Hair follicular keratinocyte (primary cell): ENCODE data around the gene TEF. TPM values are rescaled to one million over a fixed set of nuclear protein-coding genes. Genes with fewer than 3 reads are reported as not detected.

Experiments used
- total RNA-seq: library from RNA; depleted of rRNA; stranded (reverse); fragments of >200 nt; gene quantifications from 2 replicates; pipeline ENCODE4 v1.2.3, GENCODE V29; 2015

Gene TEF
- total RNA-seq = 6.1 and 6.4 TPM in 2 replicates

GRCh38 chr22:41381329-41382097 is at the start of gene TEF:
TSS of gene TEF (plus strand) at chr22:41381942. CDS start at chr22:41382045, 103 bp downstream.

GRCh38 chr22:41446639-41447434 is 65.1 kb downstream of the TEF start, which contains the start of gene TOB2:
TSS of gene TOB2 (minus strand) at chr22:41446801. CDS start at chr22:41437345, 9,456 bp downstream.

Other genes starting within 250 kb of the TEF start
- gene L3MBTL2, start 176.6 kb upstream of the TEF start, total RNA-seq = 11.1 and 18.5 TPM in 2 replicates
- 1.9 and 3.5 TPM in 2 replicates for gene CHADL, start 141.0 kb upstream of the TEF start, total RNA-seq
- 112 and 192 TPM in 2 replicates for gene RANGAP1, start 95.8 kb upstream of the TEF start, total RNA-seq
- gene ZC3H7B, start 80.4 kb upstream of the TEF start, total RNA-seq = 36.2 and 50.3 TPM in 2 replicates
- gene TOB2, start 64.9 kb downstream of the TEF start, total RNA-seq = 18.0 TPM in 2 replicates
- gene PHF5A, start 86.8 kb downstream of the TEF start, total RNA-seq = 48.5 and 86.8 TPM in 2 replicates
- 86.4 and 93.8 TPM in 2 replicates for gene ACO2, start 87.2 kb downstream of the TEF start, total RNA-seq
- 10.8 and 21.3 TPM in 2 replicates for gene POLR3H, start 162.5 kb downstream of the TEF start, total RNA-seq
- not detected in 2 replicates for gene CSDC2, start 179.1 kb downstream of the TEF start, total RNA-seq
- 66.9 and 73.7 TPM in 2 replicates for gene PMM1, start 207.9 kb downstream of the TEF start, total RNA-seq
- 72.8 and 126 TPM in 2 replicates for gene DESI1, start 239.1 kb downstream of the TEF start, total RNA-seq
- gene XRCC6, start 239.4 kb downstream of the TEF start, total RNA-seq = 273 and 461 TPM in 2 replicates